Uterus (tissue), 2 donors: ENCODE measurements around the gene ASPHD1.

Experiments
- POLR2A ChIP-seq, 2 donors: fragments of 450-650 bp; IDR thresholded peaks; one replicate each; pipeline ENCODE4 v1.6.1; 2016; ENCODE audit warnings: antibody characterized with exemption in 2 of 2, mild to moderate bottlenecking in 1 of 2, moderate library complexity in 1 of 2
- TF ChIP-seq, protein P1 (sequence below), 4 experiments: fragments of 200-600 bp in 2 of 4; fragments of 450-650 bp in 2 of 4; sonication (generic) in 2 of 4; IDR thresholded peaks; one replicate each; pipeline ENCODE4 v1.5.1; 2016 to 2019; ENCODE audit warnings: antibody characterized with exemption in 4 of 4, mild to moderate bottlenecking in 2 of 4, moderate library complexity in 1 of 4

DNA sequence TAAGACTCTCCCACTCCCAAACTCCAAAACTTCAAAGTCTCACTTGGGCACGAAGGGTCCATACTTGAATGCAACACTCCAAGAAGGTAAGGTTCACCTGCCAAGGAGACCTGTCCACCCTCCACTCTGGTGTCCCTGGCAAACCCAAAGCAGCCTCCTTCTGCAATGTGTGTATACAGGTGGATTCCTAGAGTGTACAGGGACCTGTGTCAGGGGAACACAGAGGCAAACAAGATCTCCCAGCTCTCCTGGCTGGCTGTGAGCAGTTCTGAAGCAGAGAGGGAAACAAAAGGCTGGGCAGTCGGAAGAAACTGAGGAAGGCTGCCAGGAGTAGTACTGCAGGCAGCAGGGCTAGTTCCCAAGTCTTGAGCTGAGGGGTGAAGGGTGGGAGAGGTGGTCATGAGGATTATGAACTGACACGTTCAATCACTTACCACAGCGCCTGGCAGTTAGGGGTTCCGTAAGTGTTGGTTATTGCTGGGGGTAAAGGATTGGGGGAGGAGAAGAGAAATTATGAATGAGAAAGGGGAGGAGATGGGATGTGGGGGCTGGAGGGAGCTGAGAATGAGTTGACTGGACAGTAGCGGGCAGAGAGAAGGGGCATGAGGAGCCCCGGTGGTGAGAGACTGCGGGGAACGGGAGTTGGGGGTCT, 24.9 kb downstream of the ASPHD1 start:
- TF ChIP-seq, protein P1, sequence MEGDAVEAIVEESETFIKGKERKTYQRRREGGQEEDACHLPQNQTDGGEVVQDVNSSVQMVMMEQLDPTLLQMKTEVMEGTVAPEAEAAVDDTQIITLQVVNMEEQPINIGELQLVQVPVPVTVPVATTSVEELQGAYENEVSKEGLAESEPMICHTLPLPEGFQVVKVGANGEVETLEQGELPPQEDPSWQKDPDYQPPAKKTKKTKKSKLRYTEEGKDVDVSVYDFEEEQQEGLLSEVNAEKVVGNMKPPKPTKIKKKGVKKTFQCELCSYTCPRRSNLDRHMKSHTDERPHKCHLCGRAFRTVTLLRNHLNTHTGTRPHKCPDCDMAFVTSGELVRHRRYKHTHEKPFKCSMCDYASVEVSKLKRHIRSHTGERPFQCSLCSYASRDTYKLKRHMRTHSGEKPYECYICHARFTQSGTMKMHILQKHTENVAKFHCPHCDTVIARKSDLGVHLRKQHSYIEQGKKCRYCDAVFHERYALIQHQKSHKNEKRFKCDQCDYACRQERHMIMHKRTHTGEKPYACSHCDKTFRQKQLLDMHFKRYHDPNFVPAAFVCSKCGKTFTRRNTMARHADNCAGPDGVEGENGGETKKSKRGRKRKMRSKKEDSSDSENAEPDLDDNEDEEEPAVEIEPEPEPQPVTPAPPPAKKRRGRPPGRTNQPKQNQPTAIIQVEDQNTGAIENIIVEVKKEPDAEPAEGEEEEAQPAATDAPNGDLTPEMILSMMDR (IDR thresholded peaks at IDR 0.05): no peak
- no peak for TF ChIP-seq POLR2A (IDR thresholded peaks at IDR 0.05)
